H54 (cell line): Measurements from ENCODE around the gene PLXDC1.

Experiments
- DNase-seq: peaks from one replicate; pipeline ENCODE4 v3.0.0; 2011; ENCODE audit warnings: low spot score, mixed read lengths; ENCODE audit not compliant: insufficient read length
- FAIRE-seq: peaks from 3 replicates; lab custom pipeline; 2011; peaks lifted over from hg19 to GRCh38; lab: Jason Lieb, UNC
- POLR2A ChIP-seq: IDR thresholded peaks from 2 replicates; pipeline ENCODE4 v1.6.1; 2011; ENCODE audit warnings: low read depth, mild to moderate bottlenecking, low read length

PLXDC1 gene

GRCh38 chr17:39151150-39151942 lies at the start of gene PLXDC1:
TSS of gene PLXDC1 (minus strand) at chr17:39151637. CDS start at chr17:39151437, 200 bp downstream.
- FAIRE-seq (no peak), DNase-seq (no peak)

GRCh38 chr17:39200957-39201510 lies 49.6 kb upstream of the PLXDC1 start:
- FAIRE-seq = no peak
- no peak for TF ChIP-seq POLR2A
- DNase-seq = no peak

More at GRCh38 chr17:39151150-39151942, at the start of gene PLXDC1:
- no peak for TF ChIP-seq POLR2A

- DNase-seq = peak; percentile 60
- no peak for FAIRE-seq
These were observed 48.8 kb upstream of the PLXDC1 start, which contains the start of gene RPL19 for GRCh38 chr17:39200070-39200879. TSS of gene RPL19 (plus strand) at chr17:39200283. CDS start at chr17:39200345, 62 bp downstream.

GRCh38 chr17:39199820-39200069 lies 48.3 kb upstream of the PLXDC1 start:
- no peak for FAIRE-seq

More at GRCh38 chr17:39200070-39200879, 48.8 kb upstream of the PLXDC1 start, which contains the start of gene RPL19:
- TF ChIP-seq POLR2A = peak; percentile 93

GRCh38 chr17:39198186-39198566 lies 46.7 kb upstream of the PLXDC1 start:
- FAIRE-seq (no peak), DNase-seq (no peak)
- no peak for TF ChIP-seq POLR2A

More at GRCh38 chr17:39199820-39200069, 48.3 kb upstream of the PLXDC1 start:
- TF ChIP-seq POLR2A = 0 out of 2 replicates have a peak, but pooled peaks have one; percentile 22
- peak; percentile 84 for DNase-seq

- peak; percentile 86 for DNase-seq
- peak; percentile 93 for TF ChIP-seq POLR2A
- FAIRE-seq = no peak
These were observed 46.1 kb upstream of the PLXDC1 start, which contains the start of gene CACNB1 for GRCh38 chr17:39197380-39198185. TSS of gene CACNB1 (minus strand) at chr17:39197669. CDS start at chr17:39197495, 174 bp downstream.

- FAIRE-seq = no peak
- DNase-seq = peak; percentile 80
These were observed 45.4 kb upstream of the PLXDC1 start for GRCh38 chr17:39196808-39197291.

GRCh38 chr17:39196241-39196807 lies 44.9 kb upstream of the PLXDC1 start:
- no peak for DNase-seq
- no peak for TF ChIP-seq POLR2A
- no peak for FAIRE-seq

More at GRCh38 chr17:39196808-39197291, 45.4 kb upstream of the PLXDC1 start:
- TF ChIP-seq POLR2A = no peak

- DNase-seq = no peak
- no peak for TF ChIP-seq POLR2A
- no peak for FAIRE-seq
These were observed 44.2 kb upstream of the PLXDC1 start for GRCh38 chr17:39195568-39196160.

GRCh38 chr17:39194985-39195524 lies 43.6 kb upstream of the PLXDC1 start:
- FAIRE-seq (no peak), DNase-seq (no peak)
- no peak for TF ChIP-seq POLR2A

GRCh38 chr17:39194089-39194984 lies 42.9 kb upstream of the PLXDC1 start:
- DNase-seq (no peak), FAIRE-seq (no peak)
- no peak for TF ChIP-seq POLR2A
